Measurements from ENCODE around the gene RBBP9.
A peak's percentile ranks its signal among the peaks of the same experiment; 100 is the strongest.
"Not testable (repeated sequence)": the region's sequence is repeated elsewhere in the genome, so short reads cannot be mapped to it uniquely, and the experiment has no call there.

The RBBP9 gene

DNA sequence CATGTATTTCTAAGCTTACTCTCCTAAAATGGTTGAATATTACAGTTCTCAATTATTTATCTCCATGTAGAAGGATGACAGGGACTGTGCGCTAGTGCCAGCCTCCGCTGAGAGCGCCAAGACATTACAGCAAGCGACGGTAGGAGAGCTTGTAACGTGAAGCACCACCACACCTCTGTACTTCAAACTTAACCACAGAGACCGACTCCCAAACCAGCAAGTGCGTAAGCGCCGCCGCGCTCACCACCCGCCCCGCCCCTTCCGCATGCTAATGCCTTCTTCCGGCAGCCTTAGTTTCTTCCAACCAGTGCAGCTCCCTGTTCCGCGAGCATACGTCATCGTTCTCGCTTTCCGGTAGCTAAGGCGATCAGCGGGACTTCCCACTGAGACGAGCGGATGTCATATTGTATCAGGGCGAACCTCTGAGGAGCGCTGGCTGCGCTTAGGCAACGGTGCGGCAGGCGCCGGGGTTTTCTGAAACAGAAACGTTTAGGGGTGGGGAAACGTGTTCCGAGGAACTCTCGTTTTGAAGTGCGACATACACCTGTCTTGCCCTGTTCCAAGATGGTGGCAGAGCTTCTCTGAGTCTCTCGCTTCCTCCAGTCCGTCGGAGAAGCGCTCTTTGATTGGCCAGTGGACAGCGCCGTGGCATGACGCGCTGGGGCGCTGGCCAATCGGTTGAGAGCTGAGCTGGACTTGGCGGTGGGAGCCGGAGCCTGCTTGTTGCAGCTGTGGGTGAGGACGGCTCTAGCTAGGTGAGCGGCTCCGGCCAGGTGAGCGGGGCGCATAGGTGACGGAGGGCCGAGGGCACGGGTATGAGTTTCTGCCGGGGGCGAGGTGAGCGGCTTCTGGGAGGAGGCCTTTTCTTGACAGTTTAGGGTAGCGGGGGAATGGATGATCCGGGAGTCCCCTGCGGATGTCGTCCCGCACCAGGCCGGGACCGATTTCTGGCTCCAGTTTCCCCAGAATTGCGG is 10.5 kb upstream of the RBBP9 start, which contains the start of gene SEC23B:
SEC23B (plus strand) TSS at position 723 of the 974 bp plus-strand sequence. CDS start 2,896 bp downstream, outside the sequence.
- H3K4me3 ChIP-seq (ENCODE audit: low read depth, low read length): peak within 1 kb of the TSS; percentile 88
- TF ChIP-seq, protein P1, sequence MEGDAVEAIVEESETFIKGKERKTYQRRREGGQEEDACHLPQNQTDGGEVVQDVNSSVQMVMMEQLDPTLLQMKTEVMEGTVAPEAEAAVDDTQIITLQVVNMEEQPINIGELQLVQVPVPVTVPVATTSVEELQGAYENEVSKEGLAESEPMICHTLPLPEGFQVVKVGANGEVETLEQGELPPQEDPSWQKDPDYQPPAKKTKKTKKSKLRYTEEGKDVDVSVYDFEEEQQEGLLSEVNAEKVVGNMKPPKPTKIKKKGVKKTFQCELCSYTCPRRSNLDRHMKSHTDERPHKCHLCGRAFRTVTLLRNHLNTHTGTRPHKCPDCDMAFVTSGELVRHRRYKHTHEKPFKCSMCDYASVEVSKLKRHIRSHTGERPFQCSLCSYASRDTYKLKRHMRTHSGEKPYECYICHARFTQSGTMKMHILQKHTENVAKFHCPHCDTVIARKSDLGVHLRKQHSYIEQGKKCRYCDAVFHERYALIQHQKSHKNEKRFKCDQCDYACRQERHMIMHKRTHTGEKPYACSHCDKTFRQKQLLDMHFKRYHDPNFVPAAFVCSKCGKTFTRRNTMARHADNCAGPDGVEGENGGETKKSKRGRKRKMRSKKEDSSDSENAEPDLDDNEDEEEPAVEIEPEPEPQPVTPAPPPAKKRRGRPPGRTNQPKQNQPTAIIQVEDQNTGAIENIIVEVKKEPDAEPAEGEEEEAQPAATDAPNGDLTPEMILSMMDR (IDR thresholded peaks at IDR 0.05; ENCODE audit: low read depth, low read length, missing control alignments): no peak
- peak; percentile 96 for DNase-seq (ENCODE audit: low read depth)
- in situ Hi-C loops (cut with HindIII; ENCODE audit: low sequenced_read_pairs): no loop called here

DNA sequence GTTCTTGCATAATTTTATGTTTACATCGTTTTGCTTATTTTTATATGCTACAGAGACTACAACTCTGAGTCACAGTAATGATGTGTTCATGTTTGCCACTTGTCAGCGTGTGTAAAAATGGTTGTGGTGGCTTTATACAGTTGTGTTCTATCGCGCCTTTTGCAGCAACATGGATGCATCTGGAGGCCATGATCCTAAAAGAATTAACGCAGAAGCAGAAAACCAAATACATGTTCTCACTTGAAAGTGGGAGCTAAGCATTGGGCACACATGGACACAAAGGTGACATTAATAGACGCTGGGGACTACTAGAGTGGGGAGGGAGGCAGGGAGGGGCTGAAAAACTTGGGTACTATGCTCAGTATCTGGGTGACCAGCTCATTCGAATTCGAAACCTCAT is 9.7 kb upstream of the RBBP9 start:
- in situ Hi-C loops (cut with HindIII; ENCODE audit: low sequenced_read_pairs): no loop called here
- peak overlapping the region; percentile 88 for H3K4me3 ChIP-seq (ENCODE audit: low read depth, low read length)
- TF ChIP-seq, protein P1 (IDR thresholded peaks at IDR 0.05; ENCODE audit: low read depth, low read length, missing control alignments): no peak
- no peak for DNase-seq (ENCODE audit: low read depth)

DNA sequence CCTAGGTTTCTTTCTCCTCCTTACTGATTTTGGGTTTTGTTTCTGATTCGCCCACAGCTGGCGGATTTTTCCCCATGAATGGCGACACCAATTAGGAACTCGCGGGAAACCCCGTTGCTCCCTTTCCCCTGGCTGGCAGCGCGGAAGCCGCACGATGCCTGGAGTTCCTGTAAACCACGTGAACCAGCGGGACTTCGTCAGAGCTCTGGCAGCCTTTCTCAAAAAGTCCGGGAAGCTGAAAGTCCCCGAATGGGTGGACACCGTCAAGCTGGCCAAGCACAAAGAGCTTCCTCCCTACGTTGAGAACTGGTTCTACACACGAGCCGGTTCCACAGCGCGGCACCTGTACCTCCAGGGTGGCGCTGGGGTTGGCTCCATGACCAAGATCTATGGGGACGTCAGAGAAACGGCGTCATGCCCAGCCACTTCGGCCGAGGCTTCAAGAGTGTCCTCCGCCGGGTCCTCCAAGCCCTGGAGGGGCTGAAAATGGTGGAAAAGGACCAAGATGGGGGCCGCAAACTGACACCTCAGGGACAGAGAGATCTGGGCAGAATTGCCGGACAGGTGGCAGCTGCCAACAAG is 7.5 kb upstream of the RBBP9 start:
- H3K4me3 ChIP-seq (ENCODE audit: low read depth, low read length): no peak overlapping the region
- in situ Hi-C loops (cut with HindIII; ENCODE audit: low sequenced_read_pairs): no loop called here
- TF ChIP-seq, protein P1 (IDR thresholded peaks at IDR 0.05; ENCODE audit: low read depth, low read length, missing control alignments): no peak
- DNase-seq (ENCODE audit: low read depth): no peak

DNA sequence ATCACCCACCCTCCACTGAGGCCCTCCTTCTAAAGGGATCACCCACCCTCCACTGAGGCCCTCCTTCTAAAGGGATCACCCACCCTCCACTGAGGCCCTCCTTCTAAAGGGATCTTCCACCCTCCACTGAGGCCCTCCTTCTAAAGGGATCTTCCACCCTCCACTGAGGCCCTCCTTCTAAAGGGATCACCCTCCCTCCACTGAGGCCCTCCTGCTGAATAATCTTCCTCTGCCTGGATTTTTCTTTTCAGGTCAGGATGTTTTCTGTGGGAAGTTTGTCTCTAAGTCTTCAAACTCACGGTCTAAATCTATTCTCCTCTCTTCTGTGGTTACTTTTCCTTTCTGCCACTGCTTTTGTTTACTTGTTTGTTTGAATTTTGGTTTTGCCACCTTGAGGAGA is 4.6 kb upstream of the RBBP9 start:
- DNase-seq (ENCODE audit: low read depth); H3K4me3 ChIP-seq (ENCODE audit: low read depth, low read length); in situ Hi-C loops (cut with HindIII; ENCODE audit: low sequenced_read_pairs): not testable (repeated sequence)

DNA sequence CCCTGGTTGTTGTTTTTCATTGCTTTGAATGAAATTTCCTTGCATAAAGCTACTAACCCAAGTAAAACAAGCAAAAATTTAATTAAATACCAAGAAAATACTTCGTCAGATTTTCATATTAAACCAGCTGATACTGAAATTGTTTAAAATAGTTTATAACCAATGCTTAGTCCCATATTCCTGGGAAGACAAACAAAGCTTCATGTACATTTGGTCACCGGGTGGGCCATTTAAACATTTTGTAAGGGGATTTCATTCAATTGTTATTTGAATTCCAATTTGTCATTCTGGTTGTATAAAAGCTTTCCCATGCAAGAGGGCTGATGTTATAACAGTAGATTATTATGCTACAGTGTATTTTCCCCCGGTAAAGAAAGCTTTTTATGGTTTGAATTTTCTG is 578 bp upstream of the RBBP9 start:
- H3K4me3 ChIP-seq (ENCODE audit: low read depth, low read length): no peak overlapping the region
- DNase-seq (ENCODE audit: low read depth): no peak
- in situ Hi-C loops (cut with HindIII; ENCODE audit: low sequenced_read_pairs): no loop called here
- TF ChIP-seq, protein P1 (IDR thresholded peaks at IDR 0.05; ENCODE audit: low read depth, low read length, missing control alignments): no peak

DNA sequence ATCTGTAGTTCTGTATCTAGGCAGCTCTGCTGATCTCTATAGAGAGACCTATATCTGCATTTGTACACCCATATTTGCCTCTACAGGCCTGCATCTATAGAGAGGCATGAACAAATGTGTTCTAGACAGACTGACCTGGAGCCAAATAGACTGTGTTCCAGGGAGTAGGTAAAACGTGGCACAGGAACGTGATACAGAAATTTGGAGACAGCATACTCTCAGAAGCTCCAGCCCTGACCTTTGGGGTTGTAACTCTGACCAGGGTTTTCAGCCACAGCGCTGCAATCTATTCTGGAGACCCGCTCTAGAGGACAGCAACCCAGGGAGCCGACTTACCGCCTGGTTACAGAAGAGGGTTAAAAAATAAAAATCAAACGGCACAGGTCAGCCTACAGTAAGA is 983 bp downstream of the RBBP9 start:
- TF ChIP-seq, protein P1 (IDR thresholded peaks at IDR 0.05; ENCODE audit: low read depth, low read length, missing control alignments): no peak
- peak overlapping the region; percentile 75 for H3K4me3 ChIP-seq (ENCODE audit: low read depth, low read length)
- in situ Hi-C loops (cut with HindIII; ENCODE audit: low sequenced_read_pairs): no loop called here
- no peak for DNase-seq (ENCODE audit: low read depth)

DNA sequence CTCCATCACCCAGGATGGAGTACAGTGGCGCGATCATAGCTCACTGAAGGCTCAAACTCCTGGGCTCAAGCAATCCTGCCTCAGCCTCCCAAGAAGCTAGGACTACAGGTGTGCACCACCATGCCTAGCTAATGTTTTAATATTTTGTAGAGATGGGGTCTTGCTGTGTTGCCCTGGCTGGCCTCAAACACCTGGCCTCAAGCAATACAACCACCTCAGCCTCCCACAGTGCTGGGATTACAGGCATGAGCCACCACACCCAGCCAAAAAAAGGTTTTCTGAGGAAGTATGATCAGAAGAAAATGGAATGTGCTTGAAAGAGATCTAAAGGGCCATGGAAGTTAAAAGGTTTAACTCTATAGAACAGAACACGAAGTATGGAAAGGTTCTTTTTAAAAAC is 8.7 kb downstream of the RBBP9 start:
- TF ChIP-seq, protein P1 (IDR thresholded peaks at IDR 0.05; ENCODE audit: low read depth, low read length, missing control alignments): no peak
- DNase-seq (ENCODE audit: low read depth): no peak
- in situ Hi-C loops (cut with HindIII; ENCODE audit: low sequenced_read_pairs): no loop called here
- H3K4me3 ChIP-seq (ENCODE audit: low read depth, low read length): no peak overlapping the region
